GM12878 (cell line): ENCODE measurements around the gene PRDM7. TPM values are rescaled to one million over a fixed set of nuclear protein-coding genes. Genes with fewer than 3 reads are reported as not detected.

ENCODE experiments used
- ATAC-seq: fragments of 200-7000 bp; cut with Tn5 transposase; 3 replicates; pipeline ENCODE4 v1.9.1; 2020; ENCODE audit warnings: mild to moderate bottlenecking, moderate library complexity
- BruUV-seq: library from RNA; stranded (reverse); fragments of 400-500 nt; replicated peaks from 2 replicates; lab custom pipeline; 2021; lab: Mats Ljungman, UMichigan
- CTCF ChIA-PET: fragments of 300-600 bp; sonication (Branson Sonifier 250); formaldehyde crosslinking; extraction: SDS; loops from one replicate; lab custom pipeline; 2021; ENCODE audit warnings: inconsistent platforms; lab: Yijun Ruan, JAX
- POLR2A ChIA-PET: fragments of 350-600 bp; formaldehyde crosslinking; extraction: SDS; loops from one replicate; lab custom pipeline; 2021; ENCODE audit warnings: inconsistent platforms; lab: Charles Lee
- RAD21 ChIA-PET: fragments of 300-600 bp; sonication (Branson Sonifier 250); formaldehyde crosslinking; loops from one replicate; lab custom pipeline; 2023; ENCODE audit warnings: antibody characterized with exemption; ENCODE audit not compliant: unreplicated experiment; lab: Charles Lee
- SMC1A ChIA-PET: fragments of 300-600 bp; sonication (Branson Sonifier 250); formaldehyde crosslinking; loops from one replicate; lab custom pipeline; 2023; ENCODE audit not compliant: unreplicated experiment, uncharacterized antibody; lab: Charles Lee
- DNase-seq: peaks from one replicate; pipeline ENCODE4 v3.0.0-alpha.2; 2011; ENCODE audit warnings: low read depth, low spot score
- FAIRE-seq: peaks from 3 replicates; lab custom pipeline; 2011; peaks lifted over from hg19 to GRCh38; lab: Jason Lieb, UNC
- H2AFZ ChIP-seq: 2 replicates; pipeline ENCODE4 v1.6.0; 2011; ENCODE audit warnings: low read depth, low read length, control low read depth; ENCODE audit not compliant: control insufficient read depth
- H3K27ac ChIP-seq: 2 replicates; pipeline ENCODE4 v1.5.1; 2011; ENCODE audit warnings: control low read depth; ENCODE audit not compliant: control insufficient read depth, insufficient read depth
- H3K27me3 ChIP-seq, 2 experiments: replicated peaks in 1 of 2; 2 replicates each; pipeline versions ENCODE4 v1.6.0 to v1.6.1; 2011; ENCODE audit warnings: low read length in 1 of 2; ENCODE audit not compliant: control insufficient read depth in 2 of 2, insufficient read depth in 2 of 2
- H3K36me3 ChIP-seq, 2 experiments: 2 replicates each; pipeline ENCODE4 v1.5.1; 2011; ENCODE audit warnings: low read length in 1 of 2; ENCODE audit not compliant: control insufficient read depth in 2 of 2, insufficient read depth in 2 of 2
- H3K4me1 ChIP-seq: 2 replicates; pipeline ENCODE4 v1.6.1; 2011; ENCODE audit warnings: mild to moderate bottlenecking, low read length, moderate library complexity, mixed read lengths; ENCODE audit not compliant: control insufficient read depth, insufficient read depth
- H3K4me2 ChIP-seq: 2 replicates; pipeline ENCODE4 v1.6.0; 2011; ENCODE audit warnings: control low read depth; ENCODE audit not compliant: control insufficient read depth, insufficient read depth
- H3K4me3 ChIP-seq: fragments of 200-600 bp; sonication (generic); 2 replicates; pipeline ENCODE4 v1.5.1; 2016
- H3K79me2 ChIP-seq: 2 replicates; pipeline ENCODE4 v1.6.0; 2011; ENCODE audit warnings: low read length; ENCODE audit not compliant: control insufficient read depth, insufficient read depth
- H3K9ac ChIP-seq: 2 replicates; pipeline ENCODE4 v1.8.0; 2011; ENCODE audit warnings: low read length, control low read depth, mixed read lengths; ENCODE audit not compliant: control insufficient read depth, insufficient read depth
- H3K9me3 ChIP-seq: replicated peaks from 3 replicates; pipeline ENCODE4 v1.5.1; 2011; ENCODE audit warnings: mild to moderate bottlenecking, low read length; ENCODE audit not compliant: control insufficient read depth, insufficient read depth
- H4K20me1 ChIP-seq: 2 replicates; pipeline ENCODE4 v1.6.0; 2011; ENCODE audit not compliant: control insufficient read depth, insufficient read depth
- BMI1 ChIP-seq: fragments of 450-650 bp; IDR thresholded peaks from 2 replicates; pipeline ENCODE4 v1.6.1; 2016; ENCODE audit warnings: mild to moderate bottlenecking, moderate library complexity, borderline replicate concordance
- CHD2 ChIP-seq: IDR thresholded peaks from 2 replicates; pipeline ENCODE4 v1.6.1; 2011; ENCODE audit warnings: low read depth, low read length, improper control_type of control experiment, borderline replicate concordance
- E4F1 ChIP-seq: fragments of 450-650 bp; IDR thresholded peaks from 2 replicates; pipeline ENCODE4 v1.6.1; 2018; ENCODE audit warnings: borderline replicate concordance, mild to moderate bottlenecking; ENCODE audit not compliant: partially characterized antibody
- HDAC2 ChIP-seq: fragments of 200-600 bp; sonication (generic); IDR thresholded peaks from 2 replicates; pipeline ENCODE4 v1.6.1; 2017
- IKZF2 ChIP-seq, 2 experiments: fragments of 450-650 bp; IDR thresholded peaks; 2 replicates each; pipeline ENCODE4 v1.6.1; 2017; ENCODE audit warnings: mild to moderate bottlenecking in 2 of 2, moderate library complexity in 2 of 2
- MYC ChIP-seq: IDR thresholded peaks from 2 replicates; pipeline ENCODE4 v1.6.1; 2011; ENCODE audit warnings: mild to moderate bottlenecking, low read length, moderate library complexity, inconsistent platforms; ENCODE audit not compliant: insufficient read depth, insufficient replicate concordance, insufficient read length, severe bottlenecking
- POLR2A ChIP-seq: IDR thresholded peaks from 2 replicates; pipeline ENCODE4 v1.6.1; 2011; ENCODE audit warnings: low read depth, mild to moderate bottlenecking, low read length
- RB1 ChIP-seq: fragments of 450-650 bp; formaldehyde crosslinking; IDR thresholded peaks from 2 replicates; pipeline ENCODE4 v1.6.1; 2017; ENCODE audit warnings: mild to moderate bottlenecking, borderline replicate concordance
- RBBP5 ChIP-seq: fragments of 200-600 bp; sonication (generic); conservative IDR thresholded peaks from 2 replicates; pipeline ENCODE4 v1.6.1; 2016
- RELB ChIP-seq: fragments of 450-650 bp; IDR thresholded peaks from 2 replicates; pipeline ENCODE4 v1.6.1; 2017; ENCODE audit warnings: low read depth, mild to moderate bottlenecking, moderate library complexity
- SMARCA5 ChIP-seq: fragments of 450-650 bp; IDR thresholded peaks from 2 replicates; pipeline ENCODE4 v1.6.1; 2017; ENCODE audit warnings: mild to moderate bottlenecking
- WGBS: methylation state at CpG from one replicate; pipeline ENCODE4 v1.1.6; 2016; ENCODE audit warnings: low lambda C conversion rate; ENCODE audit not compliant: insufficient replicate concordance, insufficient coverage; ENCODE audit errors: missing lambda C conversion rate; 5-methylcytosine and 5-hydroxymethylcytosine counted together
- in situ Hi-C: fragments of 300-500 bp; cut with MboI; formaldehyde crosslinking; loops from 9 replicates; pipeline ENCODE4 v1.14.3; 2018; ENCODE audit warnings: mixed read lengths
- intact Hi-C: fragments of 100-400 bp; cut with micrococcal nuclease; formaldehyde crosslinking; loops from one replicate; pipeline ENCODE4 v1.14.2; 2022; ENCODE audit not compliant: unreplicated experiment
- polyA plus RNA-seq, 11 experiments: library from polyadenylated mRNA; depleted of rRNA in 4 of 11; unstranded in 6 of 11; stranded (reverse) in 5 of 11; fragments of >200 nt; fragmentation: Nextera tagmentation in 4 of 11; fragmentation: Illumina TruSeq in 1 of 11; extraction: Ambion mirVana in 4 of 11; extraction: Trizol in 1 of 11; gene quantifications; 1 replicate in 1 of 11; 2 replicates in 10 of 11; pipeline versions ENCODE4 v1.2.1 to v1.2.3, GENCODE V29; 2011 to 2016; ENCODE audit warnings: inconsistent platforms in 2 of 11, missing spikeins in 2 of 11, low read depth in 1 of 11
- total RNA-seq, 4 experiments: library from RNA; depleted of rRNA in 3 of 4; stranded (reverse); fragments of >200 nt in 3 of 4; fragmentation: Illumina TruSeq in 1 of 4; extraction: Trizol in 1 of 4; gene quantifications; 2 replicates each; pipeline versions ENCODE4 v1.2.1 to v1.2.3, GENCODE V29; 2013 to 2021
- TF ChIP-seq, protein P1 (sequence below): fragments of 450-650 bp; IDR thresholded peaks from 2 replicates; pipeline ENCODE4 v1.6.1; 2016; ENCODE audit warnings: mild to moderate bottlenecking, moderate library complexity, borderline replicate concordance
- TF ChIP-seq, protein P2 (sequence below): fragments of 150-350 bp; IDR thresholded peaks from 2 replicates; pipeline ENCODE4 v1.6.1; 2016; ENCODE audit warnings: low read depth, low read length

PRDM7 gene
- total and polyA plus RNA-seq, 10 of the 15 experiments (the other 5 are each of a cell fraction or from before 2014, with no cell fraction given) = not detected

GRCh38 chr16:90008708-90009145 is 68.4 kb downstream of the PRDM7 start:
- ChIA-PET SMC1A (no interaction called here), CTCF (interaction anchor here (1.1 to 1.3 kb wide), 2 partner anchors 10 to 73 kb away, joined by 3 read pairs; no protein-coding TSS in a partner anchor), RAD21 (no interaction called here), POLR2A (no interaction called here)
- ATAC-seq (peak; percentile 81), FAIRE-seq (no peak), DNase-seq (no peak)
- no peaks in the 10 kb centered on the region for H3K27me3 ChIP-seq
- H2AFZ ChIP-seq = no peak overlapping the region
- no TSS peak for BruUV-seq
- no peak overlapping the region for H3K9ac ChIP-seq
- no peaks in the 10 kb centered on the region for H4K20me1 ChIP-seq
- H3K9me3 ChIP-seq = no peaks in the 10 kb centered on the region
- intact Hi-C loops = no loop called here
- no peaks in the 10 kb centered on the region for H3K36me3 ChIP-seq
- in situ Hi-C loops = no loop called here
- H3K27ac ChIP-seq = no peak overlapping the region
- no peaks in the 10 kb centered on the region for H3K79me2 ChIP-seq
- H3K4me3 ChIP-seq = peak overlapping the region; percentile 5; the same call in 1 of the 2 replicates
- peak overlapping the region; percentile 77 for H3K4me2 ChIP-seq
- H3K4me1 ChIP-seq = peaks cover 9% of the 10 kb centered on the region
- WGBS = 1% methylated on average over 13 of the region's 13 CpGs
- no peak for TF ChIP-seq RBBP5
- TF ChIP-seq, protein P1, sequence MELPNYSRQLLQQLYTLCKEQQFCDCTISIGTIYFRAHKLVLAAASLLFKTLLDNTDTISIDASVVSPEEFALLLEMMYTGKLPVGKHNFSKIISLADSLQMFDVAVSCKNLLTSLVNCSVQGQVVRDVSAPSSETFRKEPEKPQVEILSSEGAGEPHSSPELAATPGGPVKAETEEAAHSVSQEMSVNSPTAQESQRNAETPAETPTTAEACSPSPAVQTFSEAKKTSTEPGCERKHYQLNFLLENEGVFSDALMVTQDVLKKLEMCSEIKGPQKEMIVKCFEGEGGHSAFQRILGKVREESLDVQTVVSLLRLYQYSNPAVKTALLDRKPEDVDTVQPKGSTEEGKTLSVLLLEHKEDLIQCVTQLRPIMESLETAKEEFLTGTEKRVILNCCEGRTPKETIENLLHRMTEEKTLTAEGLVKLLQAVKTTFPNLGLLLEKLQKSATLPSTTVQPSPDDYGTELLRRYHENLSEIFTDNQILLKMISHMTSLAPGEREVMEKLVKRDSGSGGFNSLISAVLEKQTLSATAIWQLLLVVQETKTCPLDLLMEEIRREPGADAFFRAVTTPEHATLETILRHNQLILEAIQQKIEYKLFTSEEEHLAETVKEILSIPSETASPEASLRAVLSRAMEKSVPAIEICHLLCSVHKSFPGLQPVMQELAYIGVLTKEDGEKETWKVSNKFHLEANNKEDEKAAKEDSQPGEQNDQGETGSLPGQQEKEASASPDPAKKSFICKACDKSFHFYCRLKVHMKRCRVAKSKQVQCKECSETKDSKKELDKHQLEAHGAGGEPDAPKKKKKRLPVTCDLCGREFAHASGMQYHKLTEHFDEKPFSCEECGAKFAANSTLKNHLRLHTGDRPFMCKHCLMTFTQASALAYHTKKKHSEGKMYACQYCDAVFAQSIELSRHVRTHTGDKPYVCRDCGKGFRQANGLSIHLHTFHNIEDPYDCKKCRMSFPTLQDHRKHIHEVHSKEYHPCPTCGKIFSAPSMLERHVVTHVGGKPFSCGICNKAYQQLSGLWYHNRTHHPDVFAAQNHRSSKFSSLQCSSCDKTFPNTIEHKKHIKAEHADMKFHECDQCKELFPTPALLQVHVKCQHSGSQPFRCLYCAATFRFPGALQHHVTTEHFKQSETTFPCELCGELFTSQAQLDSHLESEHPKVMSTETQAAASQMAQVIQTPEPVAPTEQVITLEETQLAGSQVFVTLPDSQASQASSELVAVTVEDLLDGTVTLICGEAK = no peak
- TF ChIP-seq POLR2A = no peak
- TF ChIP-seq IKZF2 (IDR thresholded peaks at IDR 0.05) = 0 out of 4 replicates have a peak, but pooled peaks of 1 of the 2 experiments have one; percentile 10
- no peak for TF ChIP-seq BMI1
- TF ChIP-seq E4F1 = no peak
- TF ChIP-seq CHD2 = no peak
- no peak for TF ChIP-seq HDAC2
- peak; percentile 30; the same call in 1 of the 2 replicates for TF ChIP-seq RELB
- TF ChIP-seq SMARCA5 = no peak
- no peak for TF ChIP-seq RB1
- no peak for TF ChIP-seq MYC
- TF ChIP-seq, protein P2, sequence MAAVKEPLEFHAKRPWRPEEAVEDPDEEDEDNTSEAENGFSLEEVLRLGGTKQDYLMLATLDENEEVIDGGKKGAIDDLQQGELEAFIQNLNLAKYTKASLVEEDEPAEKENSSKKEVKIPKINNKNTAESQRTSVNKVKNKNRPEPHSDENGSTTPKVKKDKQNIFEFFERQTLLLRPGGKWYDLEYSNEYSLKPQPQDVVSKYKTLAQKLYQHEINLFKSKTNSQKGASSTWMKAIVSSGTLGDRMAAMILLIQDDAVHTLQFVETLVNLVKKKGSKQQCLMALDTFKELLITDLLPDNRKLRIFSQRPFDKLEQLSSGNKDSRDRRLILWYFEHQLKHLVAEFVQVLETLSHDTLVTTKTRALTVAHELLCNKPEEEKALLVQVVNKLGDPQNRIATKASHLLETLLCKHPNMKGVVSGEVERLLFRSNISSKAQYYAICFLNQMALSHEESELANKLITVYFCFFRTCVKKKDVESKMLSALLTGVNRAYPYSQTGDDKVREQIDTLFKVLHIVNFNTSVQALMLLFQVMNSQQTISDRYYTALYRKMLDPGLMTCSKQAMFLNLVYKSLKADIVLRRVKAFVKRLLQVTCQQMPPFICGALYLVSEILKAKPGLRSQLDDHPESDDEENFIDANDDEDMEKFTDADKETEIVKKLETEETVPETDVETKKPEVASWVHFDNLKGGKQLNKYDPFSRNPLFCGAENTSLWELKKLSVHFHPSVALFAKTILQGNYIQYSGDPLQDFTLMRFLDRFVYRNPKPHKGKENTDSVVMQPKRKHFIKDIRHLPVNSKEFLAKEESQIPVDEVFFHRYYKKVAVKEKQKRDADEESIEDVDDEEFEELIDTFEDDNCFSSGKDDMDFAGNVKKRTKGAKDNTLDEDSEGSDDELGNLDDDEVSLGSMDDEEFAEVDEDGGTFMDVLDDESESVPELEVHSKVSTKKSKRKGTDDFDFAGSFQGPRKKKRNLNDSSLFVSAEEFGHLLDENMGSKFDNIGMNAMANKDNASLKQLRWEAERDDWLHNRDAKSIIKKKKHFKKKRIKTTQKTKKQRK = no peak
